HG02981 (cell line): Measurements from ENCODE around the gene EGR4.
A peak's percentile ranks its signal among the peaks of the same experiment; 100 is the strongest.

Experiments used
- ATAC-seq: cut with Tn5 transposase; IDR thresholded peaks from one replicate; pipeline ENCODE4 v1.9.1; 2021; ENCODE audit warnings: mild to moderate bottlenecking, moderate library complexity; ENCODE audit not compliant: unreplicated experiment

The EGR4 gene

GRCh38 chr2:73290049-73290839 lies 3.1 kb downstream of the EGR4 start:
- ATAC-seq: no peak

DNA sequence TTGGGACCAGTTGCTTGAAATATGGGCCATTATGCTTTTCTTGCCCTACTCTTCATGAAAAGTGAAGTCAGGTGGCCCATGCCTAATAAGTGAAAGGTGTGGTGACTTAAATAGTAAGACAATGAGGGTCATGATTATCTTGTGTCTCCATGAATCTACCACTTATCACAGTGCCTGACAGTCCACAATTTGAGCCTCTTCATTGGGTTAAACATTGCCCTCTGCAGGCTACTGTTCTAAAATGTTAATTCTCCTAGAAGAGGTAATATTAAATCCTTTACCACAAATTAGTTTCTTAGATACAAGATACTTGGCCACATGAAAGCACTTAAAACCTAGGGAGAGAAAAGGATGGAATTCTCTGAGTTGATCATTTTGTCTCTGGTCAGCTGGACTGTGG lies 4.0 kb downstream of the EGR4 start:
- no peak for ATAC-seq

GRCh38 chr2:73286134-73286655 lies 7.2 kb downstream of the EGR4 start:
- no peak for ATAC-seq

DNA sequence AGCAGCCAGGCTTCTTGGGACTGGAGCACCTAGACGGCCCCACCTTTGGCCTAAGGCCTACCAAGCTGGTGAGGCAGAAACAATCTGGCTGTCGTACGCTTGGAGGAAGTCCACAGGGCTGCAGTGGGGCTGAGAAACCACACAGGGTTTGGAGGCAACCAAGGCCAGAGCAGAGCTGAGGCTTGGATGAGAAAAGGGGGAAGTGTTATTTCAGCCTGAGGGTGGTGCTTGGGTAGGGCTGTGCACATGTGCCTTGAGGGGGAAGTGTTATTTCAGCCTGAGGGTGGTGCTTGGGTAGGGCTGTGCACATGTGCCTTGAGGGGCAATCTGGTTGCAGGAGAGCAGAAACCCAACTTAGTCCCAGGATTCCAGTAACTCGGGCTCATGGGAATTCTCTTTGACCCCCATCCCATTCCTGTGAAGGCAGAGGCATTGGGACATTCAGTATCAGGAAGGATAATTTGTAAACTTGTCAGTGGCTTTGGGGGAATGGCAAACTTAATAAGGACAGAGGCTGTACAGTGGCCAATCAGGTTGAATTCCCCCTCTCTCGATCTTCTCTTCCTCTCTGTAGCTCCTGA lies 8.1 kb downstream of the EGR4 start:
- ATAC-seq: peak; percentile 60

- peak; percentile 74 for ATAC-seq
These were observed 8.8 kb downstream of the EGR4 start, which contains the start of gene FBXO41 for GRCh38 chr2:73284296-73285158. Gene FBXO41 (minus strand): TSS chr2:73284478. CDS start chr2:73269630, 14,848 bp downstream.

- peak; percentile 16 for ATAC-seq
These were observed 9.6 kb downstream of the EGR4 start for GRCh38 chr2:73283545-73284295.

DNA sequence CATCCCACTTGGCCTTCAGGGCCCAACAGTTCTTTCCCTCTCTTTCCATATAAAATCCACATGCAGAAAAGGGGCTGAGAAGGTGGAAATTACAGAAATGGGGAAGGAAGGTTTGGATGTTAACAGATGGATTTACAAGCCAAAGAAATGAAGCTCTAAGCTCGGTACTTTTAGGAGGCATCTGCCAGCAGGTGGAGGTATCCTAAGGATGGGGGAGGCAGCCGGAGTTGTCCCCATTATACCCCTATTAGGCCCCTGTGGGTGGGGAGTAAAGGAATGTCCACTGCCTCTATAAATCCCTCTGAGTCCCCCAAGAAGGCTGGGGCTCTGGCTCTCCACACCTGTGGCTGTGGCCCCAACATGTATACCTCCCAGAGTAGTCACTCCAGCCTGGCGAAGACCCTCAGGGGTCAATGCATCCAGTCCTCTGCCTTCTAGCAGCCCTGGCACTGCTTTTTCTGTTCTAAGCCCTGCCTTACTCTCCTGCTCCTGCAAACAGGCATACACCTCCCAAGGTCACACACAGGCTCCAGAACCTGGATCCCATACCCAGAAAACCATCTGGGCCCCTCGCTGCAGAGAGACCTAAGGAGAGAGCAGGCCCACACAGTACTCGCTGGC lies 10.3 kb downstream of the EGR4 start:
- ATAC-seq: no peak

- ATAC-seq: no peak
These were observed 12.1 kb downstream of the EGR4 start for GRCh38 chr2:73281244-73281643.

DNA sequence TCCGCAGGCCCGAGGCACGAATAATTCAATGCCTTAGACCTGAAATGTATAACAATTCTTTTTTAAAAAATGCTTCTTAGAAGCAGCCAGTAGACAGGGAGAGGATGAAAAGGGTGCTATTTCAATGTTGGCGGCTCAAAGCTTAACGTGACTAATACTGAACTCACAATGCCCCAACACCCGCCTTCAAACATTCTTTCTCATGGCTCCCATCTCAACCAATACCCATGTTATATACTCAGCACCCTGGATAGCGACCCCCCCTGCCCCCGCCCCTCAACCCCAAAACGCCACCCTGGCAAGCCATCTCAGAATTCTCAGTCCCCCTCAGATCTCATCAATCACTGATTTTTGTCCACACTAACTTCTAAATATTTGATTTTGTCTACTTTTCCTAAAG lies 13.5 kb downstream of the EGR4 start:
- no peak for ATAC-seq

DNA sequence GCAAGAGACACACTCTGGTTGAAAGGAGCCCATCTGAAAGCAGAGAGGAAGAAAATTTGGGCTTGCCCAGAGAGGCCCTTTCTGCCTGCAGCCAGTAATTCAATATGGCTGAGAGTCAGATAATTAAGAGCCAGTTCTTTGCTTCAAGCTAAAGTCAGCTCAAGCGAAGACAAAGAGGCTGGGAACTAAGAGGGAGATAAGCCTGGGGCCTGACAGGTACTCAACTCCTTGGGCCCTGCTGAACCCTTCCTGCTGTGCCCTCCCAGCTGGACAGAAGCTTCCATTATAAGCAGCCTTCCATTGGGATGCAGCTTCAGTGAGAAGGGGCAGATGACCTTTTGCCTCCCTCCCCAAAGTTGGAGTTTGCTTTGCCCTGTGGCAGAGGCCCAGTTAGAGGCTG lies 21.1 kb downstream of the EGR4 start:
- ATAC-seq: no peak

GRCh38 chr2:73269686-73270465 lies 23.5 kb downstream of the EGR4 start:
- ATAC-seq: no peak

DNA sequence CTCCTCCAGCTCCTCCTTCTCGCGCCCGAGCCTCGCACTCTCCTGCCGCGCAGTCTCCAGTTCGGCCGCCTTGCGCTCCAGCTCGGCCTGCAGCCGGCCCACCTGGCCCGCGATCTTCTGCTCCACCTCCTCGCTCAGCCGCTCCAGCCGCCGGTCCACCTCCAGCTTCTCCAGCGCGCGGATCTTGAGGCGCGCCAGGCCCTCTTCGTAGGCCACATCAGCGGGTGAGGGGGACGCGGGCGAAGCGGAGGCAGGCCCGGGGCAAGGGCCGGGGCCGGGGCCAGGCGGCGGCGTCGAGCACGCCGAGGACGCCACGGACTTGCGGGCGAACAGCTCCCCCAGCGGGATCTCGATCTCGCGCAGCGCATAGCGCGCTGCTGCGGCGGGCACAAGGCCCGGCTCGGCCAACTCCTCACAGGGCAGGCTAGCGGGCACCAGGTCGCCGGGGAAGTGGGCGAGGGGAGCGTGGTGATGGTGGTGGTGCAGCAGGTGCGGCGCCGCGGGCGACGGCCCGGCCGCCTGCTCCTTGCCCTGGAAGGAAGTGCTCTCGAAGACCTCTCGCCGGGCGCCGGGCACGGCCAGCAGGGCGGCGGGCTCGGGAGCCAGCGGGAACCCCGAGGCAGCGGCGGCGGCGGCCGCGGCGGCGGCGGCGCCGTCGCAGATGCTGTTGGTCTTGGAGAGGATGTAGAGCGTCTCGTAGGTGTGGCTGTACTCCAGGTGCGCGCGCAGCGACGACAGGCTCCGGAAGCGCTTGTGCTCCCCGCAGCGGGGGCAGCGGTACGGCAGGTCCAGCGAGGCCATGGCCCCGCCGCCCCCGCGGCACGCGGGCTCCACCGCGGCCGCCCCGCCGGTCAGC lies 24.3 kb downstream of the EGR4 start:
- peak; percentile 58 for ATAC-seq

DNA sequence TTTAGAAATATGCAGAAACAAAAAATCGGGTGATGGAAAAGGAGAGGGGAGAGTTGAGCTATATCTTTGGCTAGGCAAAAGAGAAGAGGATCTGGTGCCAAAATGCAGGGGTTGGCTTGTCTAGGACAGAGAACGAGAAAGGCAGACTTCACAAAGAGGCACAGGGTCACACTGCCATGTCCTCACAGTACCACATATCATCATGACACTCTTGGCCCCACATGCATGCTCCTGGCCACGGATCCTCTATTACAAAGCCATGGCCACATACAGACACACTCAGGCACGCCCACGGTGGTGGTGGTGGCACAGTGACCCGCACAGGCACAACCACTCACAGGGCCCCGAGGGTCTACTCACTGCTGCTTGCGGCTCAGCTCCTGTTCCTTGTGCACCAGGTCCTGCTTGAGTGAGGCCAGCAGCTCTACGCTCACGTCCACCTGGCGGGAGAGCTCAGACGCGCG lies 24.9 kb downstream of the EGR4 start:
- no peak for ATAC-seq

GRCh38 chr2:73267008-73267407 lies 26.3 kb downstream of the EGR4 start:
- ATAC-seq: no peak

DNA sequence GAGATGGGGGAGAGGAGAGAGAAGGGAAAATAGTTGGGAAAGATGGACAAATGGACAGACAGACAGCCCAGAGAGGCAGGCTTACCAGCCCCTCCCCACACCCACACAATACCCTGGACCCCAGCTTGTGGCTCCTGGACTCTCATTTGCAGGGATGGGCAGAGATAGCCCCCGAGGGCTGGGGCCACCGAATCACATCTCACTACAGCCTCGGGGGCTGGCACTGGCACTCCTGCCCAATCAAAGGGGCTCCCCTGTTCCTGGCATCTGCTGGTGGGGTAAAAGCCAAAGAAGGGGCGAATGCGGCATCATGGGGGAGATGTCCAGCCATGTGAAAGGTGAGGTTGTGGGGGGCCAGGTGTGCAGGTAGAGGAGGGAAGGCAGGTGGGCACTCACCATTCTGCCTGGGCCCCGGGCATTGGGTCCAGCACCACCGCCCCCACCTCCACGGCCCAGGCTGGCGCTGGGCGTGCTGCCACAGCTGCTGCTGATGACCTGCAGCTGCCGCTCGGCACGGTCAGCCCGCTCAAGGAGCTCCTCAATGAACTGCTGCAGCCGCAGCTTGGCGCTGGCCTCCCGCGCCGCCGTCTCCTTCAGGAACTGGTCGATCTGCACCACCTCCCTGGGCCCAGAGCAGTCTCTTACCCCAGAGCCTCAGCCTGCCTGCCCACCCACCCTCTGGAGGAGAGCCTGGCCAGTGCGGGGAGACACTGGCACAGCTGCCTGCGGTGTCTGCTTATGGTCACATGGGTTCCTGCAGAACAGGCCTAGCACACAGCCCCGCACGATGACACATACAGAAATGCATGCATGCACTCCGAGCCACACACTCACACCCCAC lies 27.1 kb downstream of the EGR4 start:
- no peak for ATAC-seq

GRCh38 chr2:73265298-73266060 lies 27.9 kb downstream of the EGR4 start:
- ATAC-seq: no peak

- ATAC-seq: no peak
These were observed 28.6 kb downstream of the EGR4 start for GRCh38 chr2:73264783-73265182.
